ENCODE results near the gene PRR19.

- TF ChIP-seq CTCF (IDR thresholded peaks at IDR 0.05; ENCODE audit: insufficient read depth, low read length, poor library complexity, severe bottlenecking) (no peak), EZH2phosphoT487 (conservative IDR thresholded peaks at IDR 0.05; ENCODE audit: low read length) (no peak)
These were observed 17.2 kb upstream of the PRR19 start for GRCh38 chr19:42284591-42285341.

All from SU-DHL-6 (cell line).